Stimulated activated CD4-positive, alpha-beta T cell treated with anti-CD3 and anti-CD28 coated beads, TNF-alpha, amount 100 ng/mL, for 24 hours (primary cell): ENCODE measurements around the gene TP53BP2.
A peak's percentile ranks its signal among the peaks of the same experiment; 100 is the strongest.

ENCODE experiments used
- DNase-seq, 3 experiments: peaks; one replicate each; pipeline ENCODE4 v3.0.0-alpha.2; 2020; ENCODE audit warnings: low read depth in 3 of 3

TP53BP2 gene

GRCh38 chr1:223796210-223796609, 49.5 kb downstream of the TP53BP2 start:
- no peak for DNase-seq

DNA sequence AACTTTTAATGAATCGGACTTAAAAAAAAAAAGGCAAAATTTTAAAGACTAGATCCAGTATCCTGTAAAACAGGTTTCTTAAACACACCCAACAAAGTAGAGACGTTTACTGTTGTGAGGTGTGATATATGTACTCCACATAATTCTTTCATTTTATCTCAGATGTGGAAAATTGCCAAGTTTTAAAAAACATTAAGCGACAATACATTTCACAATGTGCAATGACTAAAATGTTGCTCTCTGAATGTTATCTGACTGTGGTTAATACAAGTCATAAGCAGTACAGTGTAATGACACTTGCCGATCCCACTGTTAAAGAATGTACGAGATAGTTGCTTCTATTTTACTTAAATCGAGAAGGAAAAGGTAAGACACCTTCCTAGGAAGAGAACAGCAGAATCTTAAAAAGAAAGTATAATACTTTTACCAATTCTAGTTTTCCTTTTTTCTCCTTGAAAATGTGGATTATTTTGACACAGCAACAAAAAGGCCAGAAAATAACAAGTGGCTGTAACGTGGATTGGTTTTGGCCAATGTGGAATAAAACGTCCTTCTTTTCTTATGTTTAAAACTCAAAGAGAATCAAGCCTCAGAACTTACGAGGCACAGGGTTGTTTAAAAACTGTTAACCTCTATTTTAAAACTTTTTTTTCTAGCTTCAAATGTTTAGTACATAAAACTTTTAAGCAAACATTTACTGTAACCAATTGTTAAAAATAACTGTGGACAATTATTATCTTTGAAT, 51.4 kb downstream of the TP53BP2 start:
- DNase-seq: no peak

GRCh38 chr1:223793716-223794115, 52.0 kb downstream of the TP53BP2 start:
- no peak for DNase-seq

GRCh38 chr1:223792046-223792445, 53.7 kb downstream of the TP53BP2 start:
- no peak for DNase-seq

DNA sequence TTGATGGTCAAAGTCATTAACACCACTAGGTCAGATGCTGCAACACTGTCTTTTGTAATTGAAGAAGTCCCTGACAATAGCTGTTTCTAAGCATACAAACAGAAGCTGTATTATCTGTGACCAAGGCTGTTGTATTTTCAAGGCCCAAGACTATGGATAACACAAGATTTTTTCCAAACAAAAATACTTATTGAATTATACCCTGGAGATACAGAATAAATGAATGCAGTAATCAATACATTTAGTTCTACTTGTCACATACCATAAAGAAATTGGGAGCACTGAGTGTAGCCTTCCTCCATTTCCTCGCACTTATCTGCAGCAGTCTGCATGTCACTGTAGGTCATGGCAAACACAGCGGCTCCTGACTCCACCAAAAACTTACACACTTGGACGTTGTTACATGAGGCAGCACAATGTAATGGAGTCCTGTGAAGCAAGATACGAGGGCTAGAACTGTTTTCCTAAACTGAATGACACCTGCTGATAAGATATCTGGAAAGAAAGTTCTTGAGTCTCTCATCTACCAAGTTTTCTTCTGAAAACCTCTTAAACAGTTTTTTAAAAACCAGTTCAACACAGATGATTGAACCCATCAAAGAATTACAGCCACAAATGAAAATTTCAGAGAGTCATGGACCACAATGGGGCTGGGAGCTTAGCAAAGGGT, 56.9 kb downstream of the TP53BP2 start:
- no peak for DNase-seq

DNA sequence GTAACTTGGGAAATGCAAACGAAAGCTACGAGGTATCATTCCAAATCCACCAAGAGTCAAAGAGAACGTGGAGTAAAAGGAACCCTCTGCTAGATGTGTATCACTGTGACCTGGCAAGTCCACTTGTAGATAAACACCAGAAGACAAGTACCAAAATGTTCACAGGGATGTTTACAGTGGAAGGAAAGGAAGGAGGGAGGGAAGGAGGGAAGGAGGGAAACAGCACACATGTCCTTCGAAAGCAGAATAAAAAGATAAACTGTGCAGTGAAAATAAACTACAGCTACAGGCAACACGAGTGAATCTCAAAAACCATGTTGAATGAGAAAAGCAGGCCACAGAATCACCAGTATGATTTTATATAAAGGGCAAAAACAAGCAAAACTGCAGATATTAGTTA, 59.9 kb downstream of the TP53BP2 start:
- no peak for DNase-seq

DNA sequence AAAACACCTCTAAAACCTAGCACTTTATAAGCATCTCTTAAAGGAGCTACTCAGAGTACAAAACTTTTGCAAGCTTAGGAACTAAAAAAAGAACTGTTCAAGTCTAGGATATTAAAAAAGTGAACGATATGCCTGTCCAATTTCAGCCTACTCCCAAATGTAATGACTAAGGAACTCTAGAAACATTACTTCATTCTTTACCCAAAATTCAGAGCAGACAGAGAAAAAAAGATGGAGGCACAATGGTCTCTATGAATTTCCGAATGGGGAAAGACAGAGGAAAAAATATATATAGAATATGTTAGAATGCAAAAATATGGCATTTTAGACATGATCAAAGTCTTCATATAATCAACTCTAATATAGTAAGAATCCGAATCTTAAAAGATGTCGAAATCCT, 61.2 kb downstream of the TP53BP2 start:
- DNase-seq: no peak

- no peak for DNase-seq
These were observed 62.1 kb downstream of the TP53BP2 start for GRCh38 chr1:223783676-223784075.

DNA sequence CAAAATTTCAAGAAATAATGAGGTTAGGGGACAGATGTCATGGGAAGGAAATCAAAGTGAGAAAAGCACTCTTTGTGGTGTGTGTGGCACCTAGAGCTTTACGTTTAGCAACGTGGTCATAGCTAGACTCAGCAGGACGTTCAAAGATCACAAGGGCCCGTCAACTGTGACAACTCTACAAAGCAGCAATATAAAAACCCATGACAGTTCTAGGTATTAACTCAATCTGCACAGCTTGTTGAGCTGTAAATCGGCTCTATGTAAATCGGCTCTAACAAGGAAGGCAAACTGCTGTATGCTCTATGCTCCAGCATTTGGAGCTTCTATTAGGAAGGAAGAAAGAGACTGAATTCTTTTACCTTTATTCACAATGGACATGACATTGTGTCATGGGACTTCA, 64.8 kb downstream of the TP53BP2 start:
- no peak for DNase-seq

DNA sequence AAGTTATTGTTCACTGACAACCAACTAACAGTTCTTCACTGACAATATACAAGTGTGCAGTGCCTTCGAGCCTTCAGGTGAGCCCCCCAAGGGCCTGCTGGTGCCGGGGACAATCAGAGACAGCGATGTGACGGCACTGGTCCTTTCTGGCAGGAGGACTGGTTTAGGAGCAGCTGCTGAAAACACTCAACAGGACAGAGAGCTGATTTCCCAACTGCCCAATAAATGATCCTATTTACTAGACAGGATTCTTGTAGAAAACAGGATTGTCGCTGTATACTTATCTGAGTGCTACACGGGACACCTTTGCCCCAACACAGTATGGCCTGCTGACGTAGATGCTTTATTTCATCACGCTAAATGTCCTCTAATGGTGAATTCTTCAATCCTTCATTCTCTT, 65.4 kb downstream of the TP53BP2 start:
- DNase-seq: no peak

DNA sequence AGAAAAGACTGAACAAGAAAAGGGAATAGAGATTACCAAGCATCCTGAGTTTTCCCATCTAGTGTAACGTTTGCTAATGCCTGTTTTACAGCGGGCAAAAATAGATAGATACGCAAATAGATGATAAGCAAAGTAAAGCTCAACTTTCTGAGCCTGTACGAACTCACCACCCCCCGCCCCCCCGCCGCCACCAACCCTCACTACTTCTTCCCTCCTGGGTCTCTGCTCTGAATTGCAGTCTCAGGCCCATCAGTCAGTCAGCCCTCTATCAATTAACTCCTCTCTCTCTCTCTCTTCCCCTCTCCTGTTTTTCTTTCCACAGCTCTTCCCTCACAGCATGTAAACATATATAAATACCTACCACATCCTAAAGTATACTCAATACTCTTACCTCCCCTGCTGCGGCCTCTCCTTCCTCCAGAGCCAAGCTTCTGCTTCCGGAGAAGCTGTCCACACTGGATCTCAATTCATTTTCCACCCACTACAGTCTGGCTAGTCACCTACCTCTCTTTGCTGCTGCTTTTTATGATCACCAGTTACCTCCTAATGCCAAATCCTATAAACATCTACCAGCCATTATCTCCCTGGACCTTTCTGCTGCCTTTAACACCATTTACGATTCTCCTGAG, 68.8 kb downstream of the TP53BP2 start:
- no peak for DNase-seq

DNA sequence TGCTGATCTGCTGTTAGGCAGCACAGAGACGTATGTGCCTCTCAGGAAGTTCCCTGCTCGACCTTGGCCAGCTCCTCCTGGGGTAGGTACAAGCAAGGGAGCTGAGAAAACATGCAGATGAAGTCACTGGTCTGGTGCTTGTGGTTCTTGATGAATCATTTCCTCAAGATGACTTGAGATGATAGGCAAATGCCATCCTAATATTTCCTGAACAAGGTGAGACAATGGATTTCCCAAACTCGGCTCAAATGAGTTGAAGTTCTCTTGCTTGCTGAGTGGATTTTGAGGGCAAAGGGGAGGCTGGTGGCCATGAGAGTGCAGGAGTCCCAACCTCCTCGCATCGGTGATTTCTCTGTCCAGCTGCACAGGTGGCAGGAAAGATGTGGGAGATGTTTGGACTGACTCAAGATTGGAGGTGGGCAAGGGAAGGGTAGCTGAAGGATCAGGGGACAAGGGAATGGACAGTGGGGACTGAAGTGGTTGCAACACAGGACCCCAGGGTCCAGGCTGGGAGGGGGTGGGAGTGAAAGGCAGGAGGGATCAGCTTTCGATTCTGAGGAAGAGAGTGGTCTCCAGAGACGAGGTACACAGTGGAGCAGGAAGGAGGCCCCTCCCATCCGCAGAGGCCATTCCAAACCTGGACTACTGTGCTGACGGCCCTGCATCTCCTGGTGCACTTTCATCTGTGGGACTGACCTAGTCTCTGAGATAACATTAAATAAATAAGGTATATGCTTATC, 69.5 kb downstream of the TP53BP2 start:
- peak; percentile 6 to 54 (median 6) for DNase-seq

GRCh38 chr1:223775711-223776074, 70.1 kb downstream of the TP53BP2 start:
- no peak for DNase-seq

DNA sequence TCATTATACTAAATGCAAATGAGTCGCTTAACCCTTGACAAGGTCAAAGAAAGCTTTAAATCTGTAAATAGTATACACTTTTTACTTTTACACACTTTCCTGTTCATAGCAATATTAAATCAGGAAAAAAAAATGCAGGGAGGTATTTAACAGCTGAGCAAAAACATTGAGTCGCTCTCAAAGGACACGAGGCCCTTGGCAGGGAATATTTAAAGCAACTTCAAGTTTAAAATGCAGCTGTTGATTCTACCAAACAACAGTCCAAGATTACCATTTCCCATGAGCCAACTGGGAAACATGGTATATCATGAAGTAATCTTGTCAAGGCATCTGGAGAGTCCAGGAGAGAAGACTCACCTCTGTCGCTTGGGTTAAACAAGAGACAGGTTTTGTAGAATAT, 70.7 kb downstream of the TP53BP2 start:
- DNase-seq: no peak

DNA sequence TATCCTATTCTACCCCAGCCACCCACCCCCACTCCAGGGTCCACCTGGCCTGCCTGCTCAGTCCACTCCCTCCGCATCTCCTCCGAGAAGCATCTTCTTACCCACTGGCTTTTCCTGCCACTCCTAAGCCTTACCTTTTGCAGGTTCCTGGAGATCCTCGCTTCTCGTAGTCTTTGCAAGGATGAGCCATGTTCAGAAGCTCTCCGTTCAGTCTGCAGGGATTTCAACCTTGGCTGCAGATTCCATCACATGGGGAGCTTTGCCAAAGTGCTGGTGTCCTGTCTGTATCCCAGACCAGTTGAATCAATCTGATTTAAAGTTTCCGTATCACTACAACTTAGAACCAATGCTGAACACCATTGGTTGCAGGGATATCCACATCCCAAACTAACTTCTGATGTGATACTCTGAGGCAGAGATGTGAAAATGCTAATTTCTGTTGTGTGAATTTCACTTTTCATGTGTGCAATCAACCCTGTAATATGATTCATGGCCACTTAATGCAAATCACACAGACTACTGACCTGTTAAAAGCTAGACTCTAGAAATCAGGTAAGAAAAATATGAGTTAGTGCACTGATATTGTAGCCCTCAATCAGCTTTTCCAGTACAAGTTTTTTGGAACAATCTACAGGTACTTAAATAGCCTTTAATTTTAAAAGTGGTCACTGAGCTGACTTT, 71.5 kb downstream of the TP53BP2 start:
- no peak for DNase-seq

DNA sequence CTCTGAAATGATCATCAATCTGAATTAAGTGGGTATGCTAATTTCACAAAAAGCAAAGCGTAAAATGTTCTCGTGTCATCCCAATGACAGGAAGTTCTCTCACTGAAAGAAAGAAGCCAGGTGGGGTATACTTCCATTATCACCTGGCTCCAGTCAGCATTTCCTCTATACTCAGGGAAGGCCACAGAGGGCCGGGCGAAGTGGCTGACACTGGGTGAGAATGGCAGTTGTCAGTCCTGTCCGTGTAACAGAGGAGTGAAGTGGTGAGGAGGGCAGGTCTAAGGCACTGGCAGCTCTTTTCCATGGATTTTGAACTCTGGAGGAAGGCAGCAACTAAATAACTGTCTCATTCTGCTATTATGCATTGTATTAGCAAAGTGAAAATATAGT, 73.0 kb downstream of the TP53BP2 start:
- no peak for DNase-seq

DNA sequence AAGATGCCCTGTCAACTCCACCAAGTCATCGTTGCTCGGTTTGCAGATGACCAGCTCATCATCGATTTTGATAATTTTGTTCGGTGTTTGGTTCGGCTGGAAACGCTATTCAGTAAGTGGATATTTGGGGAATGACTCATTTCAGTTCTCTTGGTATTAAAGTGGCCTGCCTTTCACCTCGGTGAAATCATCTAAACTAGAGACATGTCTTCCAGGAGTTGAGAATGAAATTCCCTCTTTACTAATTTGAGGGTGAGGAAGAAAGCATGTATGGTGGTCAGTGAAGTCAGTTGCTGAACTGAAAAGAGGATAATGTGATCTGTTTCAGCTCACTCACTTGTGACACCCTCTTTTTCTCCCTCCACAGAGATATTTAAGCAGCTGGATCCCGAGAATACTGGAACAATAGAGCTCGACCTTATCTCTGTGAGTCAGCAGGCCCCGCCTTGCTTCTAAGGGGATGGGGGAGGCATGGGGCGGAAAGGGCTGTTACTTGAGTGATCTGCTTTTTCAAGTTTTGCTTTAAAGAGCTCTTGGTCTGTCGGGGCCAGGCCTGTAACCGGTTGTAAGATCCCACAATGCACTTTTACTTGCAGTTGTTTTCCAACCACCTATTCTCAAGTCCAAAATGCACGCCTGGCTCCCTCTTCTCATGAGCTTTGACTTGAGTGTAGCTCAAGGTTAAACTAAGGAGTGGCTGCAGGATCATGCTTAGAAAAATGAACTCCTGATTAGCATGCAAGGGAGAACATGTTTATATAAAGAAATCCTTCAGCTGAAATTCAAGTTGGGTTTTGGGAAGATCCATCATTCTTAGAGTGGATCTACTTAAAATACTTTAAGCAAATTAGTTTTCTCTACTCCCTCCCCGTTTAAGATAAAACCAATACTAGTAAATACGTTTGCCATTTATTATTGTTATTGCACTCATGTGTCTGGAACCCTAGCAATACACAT, 73.7 kb downstream of the TP53BP2 start:
- DNase-seq: no peak

- DNase-seq: no peak
These were observed 74.3 kb downstream of the TP53BP2 start for GRCh38 chr1:223771469-223771813.

DNA sequence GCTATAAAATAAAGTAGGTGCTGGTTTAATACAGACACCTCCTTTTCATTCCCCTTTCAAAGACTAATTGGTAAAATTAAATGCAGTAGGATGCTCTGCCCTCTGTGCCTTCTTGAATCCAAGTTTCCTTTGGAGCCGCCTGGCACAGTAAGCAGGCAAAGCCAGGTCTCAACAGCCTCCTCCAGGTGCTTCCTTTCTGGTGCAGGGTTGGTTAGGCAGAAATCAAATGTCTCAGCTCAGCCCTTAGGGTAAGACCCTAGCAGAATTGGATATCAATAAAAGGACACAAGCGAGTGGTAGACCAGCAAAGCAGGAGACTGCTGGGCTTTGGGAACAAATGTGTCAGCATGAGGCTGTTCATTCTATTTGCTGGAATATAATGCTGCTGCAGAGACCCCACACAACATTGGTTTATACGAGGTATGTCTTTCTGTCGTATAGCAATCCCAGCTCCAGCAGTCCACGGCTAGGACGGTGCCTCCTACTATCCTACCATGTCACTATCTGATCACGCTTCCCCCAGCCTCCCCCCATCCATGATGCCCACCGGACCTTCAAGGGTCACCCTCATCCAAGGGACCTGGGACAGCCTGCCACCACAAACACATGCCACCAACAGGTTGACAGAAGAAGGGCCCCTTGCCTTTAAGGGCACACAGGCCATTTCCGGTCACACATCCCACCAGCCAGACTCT, 75.0 kb downstream of the TP53BP2 start:
- DNase-seq: no peak

DNA sequence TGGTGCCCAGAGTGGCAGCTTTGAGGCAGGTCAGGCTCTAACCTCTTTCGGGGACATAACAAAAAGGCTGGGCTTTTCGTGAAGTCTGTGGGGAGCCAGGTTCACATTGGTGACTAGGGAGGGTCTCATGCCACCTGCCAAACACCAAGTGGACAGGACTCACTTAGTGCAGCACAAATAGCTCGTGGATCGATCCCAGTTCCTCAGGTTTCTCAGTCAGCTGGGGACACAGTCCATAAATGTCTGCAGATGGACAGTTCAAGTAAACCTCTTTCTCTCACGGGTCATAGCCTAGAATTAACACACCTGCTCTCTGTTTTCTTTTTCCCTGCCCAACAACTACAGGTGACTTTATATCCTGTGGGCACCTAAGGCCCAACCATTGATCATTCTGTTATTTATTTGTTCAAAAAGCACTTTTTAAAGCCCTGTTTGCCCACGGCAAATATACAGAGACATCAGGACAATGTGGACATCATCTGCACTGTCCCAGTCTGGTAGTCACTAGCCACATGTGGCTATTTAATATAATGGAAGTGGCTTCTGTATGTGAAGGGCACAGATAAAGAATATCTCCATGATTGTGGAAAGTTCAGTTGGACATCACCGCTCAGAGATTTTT, 79.9 kb downstream of the TP53BP2 start:
- DNase-seq: no peak
